GM23248 (cell line): ENCODE results near the gene FAM241A. TPM values are rescaled to one million over a fixed set of nuclear protein-coding genes. Genes with fewer than 3 reads are reported as not detected.

ENCODE experiments used
- DNase-seq: peaks from one replicate; pipeline ENCODE4 v3.0.0-alpha.2; 2015
- H2AFZ ChIP-seq: fragments of 200-600 bp; sonication (generic); 2 replicates; pipeline ENCODE4 v1.6.1; 2016; ENCODE audit warnings: antibody characterized with exemption
- H3F3A ChIP-seq: fragments of 200-600 bp; sonication (generic); 2 replicates; pipeline ENCODE4 v1.6.1; 2016; ENCODE audit warnings: mild to moderate bottlenecking, antibody characterized with exemption, mixed run types; ENCODE audit not compliant: insufficient read depth
- H3K27ac ChIP-seq: fragments of 200-600 bp; sonication (generic); 2 replicates; pipeline ENCODE4 v1.5.1; 2016; ENCODE audit warnings: mild to moderate bottlenecking
- H3K27me3 ChIP-seq: fragments of 200-600 bp; sonication (generic); replicated peaks from 2 replicates; pipeline ENCODE4 v1.6.1; 2016; ENCODE audit warnings: mild to moderate bottlenecking; ENCODE audit not compliant: insufficient read depth
- H3K36me3 ChIP-seq: fragments of 200-600 bp; sonication (generic); 2 replicates; pipeline ENCODE4 v1.6.1; 2016; ENCODE audit warnings: low read depth, mild to moderate bottlenecking
- H3K4me1 ChIP-seq: fragments of 200-600 bp; sonication (generic); 2 replicates; pipeline ENCODE4 v1.6.1; 2016; ENCODE audit warnings: mild to moderate bottlenecking; ENCODE audit not compliant: insufficient read depth
- H3K4me2 ChIP-seq: fragments of 200-600 bp; sonication (generic); one replicate; pipeline ENCODE4 v1.6.1; 2016; ENCODE audit warnings: mild to moderate bottlenecking; ENCODE audit not compliant: unreplicated experiment
- H3K4me3 ChIP-seq: fragments of 200-600 bp; sonication (generic); 2 replicates; pipeline ENCODE4 v1.5.1; 2016; ENCODE audit warnings: mild to moderate bottlenecking
- H3K79me2 ChIP-seq: fragments of 200-600 bp; sonication (generic); 2 replicates; pipeline ENCODE4 v1.6.1; 2016; ENCODE audit warnings: mild to moderate bottlenecking; ENCODE audit not compliant: insufficient read depth
- H3K9ac ChIP-seq: fragments of 200-600 bp; sonication (generic); 2 replicates; pipeline ENCODE4 v1.6.1; 2016; ENCODE audit warnings: mild to moderate bottlenecking
- H3K9me2 ChIP-seq: fragments of 200-600 bp; sonication (generic); 2 replicates; pipeline ENCODE4 v1.6.1; 2016; ENCODE audit warnings: mixed run types, mild to moderate bottlenecking, moderate library complexity; ENCODE audit not compliant: insufficient read depth
- H3K9me3 ChIP-seq: fragments of 200-600 bp; sonication (generic); one replicate; pipeline ENCODE4 v1.6.1; 2017; ENCODE audit warnings: low read depth
- H4K20me1 ChIP-seq: fragments of 200-600 bp; sonication (generic); 2 replicates; pipeline ENCODE4 v1.6.0; 2016; ENCODE audit not compliant: insufficient read depth
- EZH2 ChIP-seq: fragments of 200-600 bp; sonication (generic); IDR thresholded peaks from 2 replicates; pipeline ENCODE4 v1.6.1; 2018; ENCODE audit warnings: antibody characterized with exemption, mild to moderate bottlenecking; ENCODE audit not compliant: insufficient read depth, poor library complexity, severe bottlenecking
- EZH2phosphoT487 ChIP-seq: fragments of 200-600 bp; sonication (generic); IDR thresholded peaks from 2 replicates; pipeline ENCODE4 v1.6.1; 2018; ENCODE audit warnings: antibody characterized with exemption, moderate library complexity, mild to moderate bottlenecking, low read depth; ENCODE audit not compliant: insufficient read depth
- WGBS, 2 experiments: methylation state at CpG; one replicate each; pipeline ENCODE4 v1.1.6; 2015 to 2017; ENCODE audit warnings: low lambda C conversion rate in 2 of 2, low coverage in 1 of 2; ENCODE audit errors: missing lambda C conversion rate in 2 of 2; 5-methylcytosine and 5-hydroxymethylcytosine counted together
- in situ Hi-C: fragments of 300-500 bp; cut with MboI; formaldehyde crosslinking; loops from 2 replicates; pipeline ENCODE4 v1.15.0; 2020
- polyA plus RNA-seq: library from polyadenylated mRNA; unstranded; fragments of >200 nt; fragmentation: Nextera tagmentation; extraction: Ambion mirVana; gene quantifications from 2 replicates; pipeline ENCODE4 v1.2.1, GENCODE V29; 2016
- total RNA-seq: library from RNA; depleted of rRNA; stranded (reverse); fragments of >200 nt; shearing (Covaris generic); gene quantifications from 2 replicates; pipeline ENCODE4 v1.2.3, GENCODE V29; 2014; rRNA removed

The FAM241A gene
- 4.2 and 5.2 TPM in 2 replicates for total RNA-seq
- 6.1 and 6.2 TPM in 2 replicates for polyA plus RNA-seq

DNA sequence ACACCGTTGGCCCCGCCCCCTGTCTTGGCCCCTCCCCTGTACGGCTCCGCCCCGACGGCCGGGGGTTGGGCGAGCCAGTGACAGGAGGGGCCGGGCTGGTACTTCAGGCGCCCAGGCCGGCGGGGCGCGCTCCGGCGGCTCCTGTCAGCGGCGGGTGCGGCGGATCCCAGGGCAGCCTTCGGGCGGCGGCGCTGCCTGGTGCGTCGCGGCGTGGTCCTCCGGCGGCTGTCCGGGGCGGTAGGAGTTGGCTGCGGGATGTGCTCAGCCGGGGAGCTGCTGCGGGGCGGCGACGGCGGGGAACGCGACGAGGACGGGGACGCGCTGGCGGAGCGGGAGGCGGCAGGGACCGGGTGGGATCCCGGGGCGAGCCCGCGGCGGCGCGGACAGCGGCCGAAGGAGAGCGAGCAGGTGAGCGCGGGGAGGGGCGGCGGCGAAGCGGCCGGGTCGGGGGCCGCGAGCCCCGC is at the start of gene FAM241A:
Gene FAM241A (plus strand): TSS at position 129 of the 464 bp plus-strand sequence. CDS start 127 bp downstream, at position 256.
- H3K4me3 ChIP-seq: peak within 1 kb of the TSS; percentile 100
- peak within 1 kb of the TSS; percentile 89 for H3K9ac ChIP-seq
- H4K20me1 ChIP-seq: no peaks in the 10 kb centered on the region
- no peaks in the 10 kb centered on the region for H3K9me3 ChIP-seq
- peak; percentile 94 for DNase-seq
- H3K27ac ChIP-seq: peak within 1 kb of the TSS; percentile 72
- no peak for TF ChIP-seq EZH2
- no peak for TF ChIP-seq EZH2phosphoT487
- H3K79me2 ChIP-seq: peaks cover 41% of the 10 kb centered on the region
- H3K27me3 ChIP-seq: no peaks in the 10 kb centered on the region
- in situ Hi-C loops: no loop called here
- WGBS, 2 experiments: 1% methylated on average over 26 to 59 of the region's 70 CpGs
- peak within 1 kb of the TSS; percentile 100 for H2AFZ ChIP-seq
- H3K4me1 ChIP-seq: peaks cover 13% of the 10 kb centered on the region
- 0 out of 2 replicates have a peak, but pooled peaks cover 4% of the 10 kb centered on the region for H3F3A ChIP-seq
- peak within 1 kb of the TSS; percentile 89 for H3K4me2 ChIP-seq
- no peaks in the 10 kb centered on the region for H3K36me3 ChIP-seq
- H3K9me2 ChIP-seq: no peaks in the 10 kb centered on the region

DNA sequence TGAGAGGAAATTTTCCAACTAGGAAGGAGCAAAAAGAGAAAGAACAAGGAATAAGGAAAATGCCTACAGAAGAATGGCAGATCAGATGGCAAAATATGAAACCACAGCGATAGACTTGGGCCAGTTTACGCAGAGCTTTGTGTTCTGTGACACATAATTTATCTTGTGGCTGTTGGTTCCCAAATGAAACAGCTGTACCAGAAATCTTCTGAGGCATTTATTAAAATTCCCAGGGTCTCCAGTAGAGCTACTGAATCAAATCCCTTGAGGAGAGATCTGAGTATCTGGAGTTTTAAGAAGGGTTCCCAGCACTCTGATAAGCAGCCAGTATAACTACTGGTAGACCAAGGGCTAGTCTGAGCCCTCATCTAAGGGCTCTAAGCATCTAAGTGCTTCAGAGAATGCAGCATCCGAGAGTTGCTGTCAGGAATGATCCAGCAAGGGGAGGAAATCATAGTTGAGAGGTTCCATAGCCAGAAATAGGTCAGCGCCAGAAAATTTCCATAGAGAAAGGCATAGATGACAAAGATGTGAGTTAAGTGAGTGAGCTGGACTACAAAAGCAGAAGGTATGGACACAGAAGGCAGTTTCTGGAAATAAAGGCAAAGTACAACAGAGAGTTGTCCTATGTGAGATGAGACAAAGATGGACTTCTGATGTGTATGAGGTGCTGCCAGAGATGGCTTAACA is 46.3 kb upstream of the FAM241A start:
- Histone ChIP-seq H3F3A (no peaks in the 10 kb centered on the region), H4K20me1 (no peaks in the 10 kb centered on the region), H3K9ac (no peak overlapping the region), H3K4me2 (no peak overlapping the region), H3K4me3 (no peak overlapping the region), H3K36me3 (no peaks in the 10 kb centered on the region), H3K9me2 (no peaks in the 10 kb centered on the region), H3K9me3 (no peaks in the 10 kb centered on the region), H3K27me3 (no peaks in the 10 kb centered on the region), H3K27ac (no peak overlapping the region), H3K4me1 (no peaks in the 10 kb centered on the region), H2AFZ (peak overlapping the region; percentile 75), H3K79me2 (no peaks in the 10 kb centered on the region)
- WGBS, 2 experiments: 73 to 74% methylated on average over 4 of the region's 4 CpGs
- TF ChIP-seq EZH2: no peak
- DNase-seq: no peak
- in situ Hi-C loops: no loop called here

DNA sequence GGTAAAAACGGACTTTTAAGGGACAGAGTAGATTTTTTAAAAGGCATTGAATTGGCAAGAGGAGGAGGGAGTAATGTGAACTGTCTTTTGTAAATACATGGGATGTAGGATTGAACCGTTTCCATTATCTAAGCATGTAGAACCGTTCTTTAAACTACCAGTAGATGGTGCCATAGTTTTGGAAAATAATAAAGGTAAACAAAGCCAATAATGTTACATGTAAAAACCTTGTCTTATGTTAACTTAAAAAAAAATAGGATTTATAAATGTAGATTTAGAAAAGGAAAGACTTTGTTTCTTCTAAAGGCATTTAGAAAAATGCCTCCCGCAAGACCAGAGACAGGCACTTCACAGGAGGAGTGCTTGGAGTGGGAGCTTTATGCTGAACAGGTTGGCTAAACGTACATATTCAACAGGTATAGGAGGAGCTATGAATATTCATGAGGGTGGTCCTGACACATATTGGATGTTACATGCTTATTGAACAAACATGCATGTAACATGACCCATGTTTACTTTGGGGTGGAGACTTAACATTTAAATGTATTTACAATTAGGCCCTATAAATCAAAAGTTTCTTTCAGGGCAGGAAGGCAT is 45.5 kb upstream of the FAM241A start:
- no peaks in the 10 kb centered on the region for H3K36me3 ChIP-seq
- no peak overlapping the region for H3K4me3 ChIP-seq
- TF ChIP-seq EZH2phosphoT487 (no peak), EZH2 (no peak)
- no peaks in the 10 kb centered on the region for H3K27me3 ChIP-seq
- peak overlapping the region; percentile 75 for H2AFZ ChIP-seq
- no peak overlapping the region for H3K4me2 ChIP-seq
- no peaks in the 10 kb centered on the region for H3K9me3 ChIP-seq
- H3F3A ChIP-seq: no peaks in the 10 kb centered on the region
- WGBS, 2 experiments: 20 to 21% methylated on average over 5 of the region's 5 CpGs
- no peak overlapping the region for H3K9ac ChIP-seq
- in situ Hi-C loops: loop anchor here (10.0 to 25.0 kb wide), 2 partner anchors 135 to 513 kb away; partner anchors contain the start of gene AP1AR
- H4K20me1 ChIP-seq: no peaks in the 10 kb centered on the region
- DNase-seq: peak; percentile 73
- H3K9me2 ChIP-seq: no peaks in the 10 kb centered on the region
- no peaks in the 10 kb centered on the region for H3K4me1 ChIP-seq
- H3K79me2 ChIP-seq: no peaks in the 10 kb centered on the region
- no peak overlapping the region for H3K27ac ChIP-seq

DNA sequence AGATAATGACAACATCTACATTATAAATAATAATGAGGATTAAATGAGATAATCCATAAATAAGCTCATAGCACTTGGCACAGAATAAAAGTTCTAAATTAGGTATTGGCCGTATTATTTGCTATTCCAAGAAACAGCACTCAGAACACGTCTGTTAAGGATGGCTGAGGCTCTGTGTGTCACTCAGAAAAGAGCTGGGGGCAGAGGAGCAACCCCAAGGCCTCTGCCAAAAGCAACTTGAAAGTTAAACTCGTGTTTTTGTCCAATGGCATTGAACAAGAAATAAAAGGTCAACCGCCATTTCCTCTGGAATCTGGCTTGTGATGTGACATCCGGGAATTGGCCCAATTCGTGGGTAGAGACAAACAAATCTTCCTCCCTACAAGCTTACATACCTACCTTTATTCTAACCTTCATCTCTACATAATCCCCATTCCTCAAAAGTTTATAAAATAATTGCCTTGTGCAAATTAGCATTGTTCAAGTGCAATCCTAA is 42.3 kb upstream of the FAM241A start:
- 59 to 62% methylated on average over 6 of the region's 6 CpGs for WGBS, 2 experiments
- H3K36me3 ChIP-seq: no peaks in the 10 kb centered on the region
- H2AFZ ChIP-seq: peak overlapping the region; percentile 55; the same call in 1 of the 2 replicates
- no peaks in the 10 kb centered on the region for H3K27me3 ChIP-seq
- H4K20me1 ChIP-seq: no peaks in the 10 kb centered on the region
- DNase-seq: no peak
- H3F3A ChIP-seq: no peaks in the 10 kb centered on the region
- no peaks in the 10 kb centered on the region for H3K4me1 ChIP-seq
- no peak for TF ChIP-seq EZH2
- TF ChIP-seq EZH2phosphoT487: no peak
- no peak overlapping the region for H3K27ac ChIP-seq
- H3K4me3 ChIP-seq: no peak overlapping the region
- no peak overlapping the region for H3K9ac ChIP-seq
- in situ Hi-C loops: loop anchor here (10.0 to 25.0 kb wide), 2 partner anchors 132 to 509 kb away; partner anchors contain the start of gene AP1AR
- H3K9me3 ChIP-seq: no peaks in the 10 kb centered on the region
- no peak overlapping the region for H3K4me2 ChIP-seq
- H3K9me2 ChIP-seq: no peaks in the 10 kb centered on the region
- no peaks in the 10 kb centered on the region for H3K79me2 ChIP-seq
